H1 (cell line): ENCODE data around the gene HACD4. TPM values are rescaled to one million over a fixed set of nuclear protein-coding genes. Genes with fewer than 3 reads are reported as not detected.

Source experiments
- CTCF ChIA-PET: fragments of 300-600 bp; sonication (Branson Sonifier 250); formaldehyde crosslinking; loops from one replicate; lab custom pipeline; 2021; ENCODE audit not compliant: partially characterized antibody; lab: Charles Lee
- POLR2A ChIA-PET: fragments of 300-600 bp; sonication (Branson Sonifier 250); formaldehyde crosslinking; loops from one replicate; lab custom pipeline; 2021; ENCODE audit warnings: inconsistent platforms; ENCODE audit not compliant: partially characterized antibody; lab: Charles Lee
- DNase-seq, 2 experiments: peaks; one replicate each; pipeline versions ENCODE4 v3.0.0 to v3.0.0-alpha.2; 2010 to 2022; ENCODE audit warnings: low spot score in 2 of 2, low read depth in 1 of 2, mixed read lengths in 1 of 2
- FAIRE-seq: peaks from 2 replicates; lab custom pipeline; 2011; peaks lifted over from hg19 to GRCh38; lab: Jason Lieb, UNC
- H2AFZ ChIP-seq: 2 replicates; pipeline ENCODE4 v1.8.1; 2012; ENCODE audit warnings: low read length, inconsistent platforms
- H2AK5ac ChIP-seq: 2 replicates; pipeline ENCODE4 v1.6.1; 2013; ENCODE audit warnings: low read depth, low read length
- H2BK120ac ChIP-seq: replicated peaks from 2 replicates; pipeline ENCODE3; 2013; ENCODE audit warnings: low read depth, low read length, inconsistent platforms
- H2BK12ac ChIP-seq: 2 replicates; pipeline ENCODE4 v1.6.1; 2013; ENCODE audit warnings: low read depth, low read length
- H2BK15ac ChIP-seq: 2 replicates; pipeline ENCODE4 v1.6.1; 2013; ENCODE audit warnings: low read length
- H2BK20ac ChIP-seq: 2 replicates; pipeline ENCODE4 v1.6.1; 2013; ENCODE audit warnings: low read length
- H2BK5ac ChIP-seq: 2 replicates; pipeline ENCODE4 v1.6.1; 2013; ENCODE audit warnings: low read depth, low read length
- H3K14ac ChIP-seq: 2 replicates; pipeline ENCODE4 v1.6.1; 2013; ENCODE audit warnings: inconsistent platforms; ENCODE audit not compliant: insufficient read length
- H3K18ac ChIP-seq: 2 replicates; pipeline ENCODE4 v1.6.1; 2013; ENCODE audit warnings: low read length; ENCODE audit errors: extremely low read depth
- H3K23ac ChIP-seq: 2 replicates; pipeline ENCODE4 v1.6.1; 2013; ENCODE audit warnings: inconsistent platforms; ENCODE audit not compliant: insufficient read length
- H3K23me2 ChIP-seq: 2 replicates; pipeline ENCODE4 v1.6.1; 2013; ENCODE audit warnings: low read depth, low read length
- H3K27ac ChIP-seq: 2 replicates; pipeline ENCODE4 v1.6.1; 2011; ENCODE audit warnings: low read depth, low read length, inconsistent platforms
- H3K27me3 ChIP-seq, 4 experiments: replicated peaks in 1 of 4; 1 replicate in 1 of 4; 2 replicates in 3 of 4; pipeline versions ENCODE4 v1.6.1 to v1.8.1; 2011 to 2013; ENCODE audit warnings: low read length in 3 of 4, mild to moderate bottlenecking in 3 of 4, inconsistent platforms in 2 of 4, mixed read lengths in 2 of 4, moderate library complexity in 1 of 4; ENCODE audit not compliant: control insufficient read depth in 3 of 4, insufficient read depth in 3 of 4; ENCODE audit errors: extremely low read depth in 1 of 4
- H3K36me3 ChIP-seq, 4 experiments: 2 replicates each; pipeline versions ENCODE4 v1.6.1 to v1.8.1; 2011 to 2013; ENCODE audit warnings: mild to moderate bottlenecking in 4 of 4, low read length in 3 of 4, moderate library complexity in 2 of 4, control low read depth in 1 of 4, inconsistent platforms in 1 of 4; ENCODE audit not compliant: insufficient read depth in 4 of 4, control insufficient read depth in 2 of 4
- H3K4ac ChIP-seq: replicated peaks from 2 replicates; pipeline ENCODE3; 2013; ENCODE audit warnings: low read length, low read depth, mixed read lengths, inconsistent platforms; ENCODE audit not compliant: insufficient read length
- H3K4me1 ChIP-seq, 4 experiments: replicated peaks in 1 of 4; 1 replicate in 1 of 4; 2 replicates in 3 of 4; pipeline versions ENCODE4 v1.6.1 to v1.8.1; 2011 to 2013; ENCODE audit warnings: low read length in 3 of 4, inconsistent platforms in 2 of 4, mixed read lengths in 1 of 4; ENCODE audit not compliant: insufficient read depth in 4 of 4, control insufficient read depth in 3 of 4
- H3K4me2 ChIP-seq, 2 experiments: 2 replicates each; pipeline versions ENCODE4 v1.6.1 to v1.8.1; 2011 to 2013; ENCODE audit warnings: low read depth in 2 of 2, low read length in 2 of 2, control low read depth in 1 of 2, inconsistent platforms in 1 of 2, mild to moderate bottlenecking in 1 of 2; ENCODE audit not compliant: insufficient read depth in 1 of 2
- H3K4me3 ChIP-seq, 4 experiments: fragments of 200-600, 300-600 bp in 1 of 4; sonication (generic), shearing (Covaris generic), sonication (Bioruptor Twin) in 1 of 4; 2 replicates each; pipeline versions ENCODE4 v1.5.1 to v1.8.1; 2011 to 2016; ENCODE audit warnings: low read length in 4 of 4, low read depth in 3 of 4, control low read depth in 2 of 4, inconsistent platforms in 2 of 4, mild to moderate bottlenecking in 2 of 4, mixed read lengths in 1 of 4, moderate library complexity in 1 of 4; ENCODE audit not compliant: insufficient read depth in 2 of 4; ENCODE audit errors: extremely low read depth in 1 of 4
- H3K56ac ChIP-seq: replicated peaks from 2 replicates; pipeline ENCODE3; 2013; ENCODE audit warnings: low read depth, mild to moderate bottlenecking, mixed read lengths, low read length, inconsistent platforms; ENCODE audit not compliant: insufficient read length
- H3K79me1 ChIP-seq: 2 replicates; pipeline ENCODE4 v1.6.1; 2013; ENCODE audit warnings: low read depth, low read length, control low read depth
- H3K79me2 ChIP-seq, 2 experiments: 2 replicates each; pipeline versions ENCODE4 v1.6.1 to v1.8.1; 2012 to 2013; ENCODE audit warnings: low read length in 2 of 2, mild to moderate bottlenecking in 2 of 2, inconsistent platforms in 1 of 2; ENCODE audit not compliant: insufficient read depth in 2 of 2, control insufficient read depth in 1 of 2
- H3K9ac ChIP-seq, 4 experiments: replicated peaks in 1 of 4; 1 replicate in 1 of 4; 2 replicates in 3 of 4; pipeline versions ENCODE4 v1.6.1 to v1.8.1; 2011 to 2013; ENCODE audit warnings: low read depth in 3 of 4, low read length in 3 of 4, control low read depth in 2 of 4, mild to moderate bottlenecking in 2 of 4, moderate library complexity in 2 of 4, inconsistent platforms in 1 of 4; ENCODE audit errors: extremely low read depth in 1 of 4
- H3K9me3 ChIP-seq, 2 experiments: 2 replicates each; pipeline versions ENCODE4 v1.6.1 to v1.8.1; 2012 to 2013; ENCODE audit warnings: mild to moderate bottlenecking in 2 of 2, moderate library complexity in 2 of 2, control low read depth in 1 of 2, inconsistent platforms in 1 of 2, low read depth in 1 of 2, low read length in 1 of 2, mixed read lengths in 1 of 2; ENCODE audit not compliant: insufficient read depth in 2 of 2
- H4K20me1 ChIP-seq, 2 experiments: replicated peaks in 1 of 2; 2 replicates each; pipeline versions ENCODE3 to v1.8.1; 2011 to 2013; ENCODE audit warnings: inconsistent platforms in 2 of 2, low read length in 2 of 2, mild to moderate bottlenecking in 1 of 2; ENCODE audit not compliant: insufficient read depth in 2 of 2, control insufficient read depth in 1 of 2
- H4K5ac ChIP-seq: 2 replicates; pipeline ENCODE4 v1.6.1; 2013; ENCODE audit warnings: low read length, low read depth, mixed read lengths, inconsistent platforms; ENCODE audit not compliant: insufficient read length
- H4K8ac ChIP-seq: 2 replicates; pipeline ENCODE4 v1.8.0; 2013; ENCODE audit warnings: mild to moderate bottlenecking, moderate library complexity, low read length, inconsistent platforms; ENCODE audit not compliant: insufficient read depth; ENCODE audit errors: extremely low read depth
- H4K91ac ChIP-seq: replicated peaks from 2 replicates; pipeline ENCODE3; 2013; ENCODE audit warnings: low read length, mixed read lengths, inconsistent platforms; ENCODE audit not compliant: insufficient read length
- ASH2L ChIP-seq: fragments of 200-600, 300-600 bp; sonication (generic); IDR thresholded peaks from one replicate; pipeline ENCODE4 v1.7.1; 2017; ENCODE audit warnings: low read length
- CEBPB ChIP-seq: IDR thresholded peaks from 2 replicates; pipeline ENCODE4 v1.6.1; 2012; ENCODE audit warnings: low read depth, low read length
- HDAC6 ChIP-seq: IDR thresholded peaks from one replicate; pipeline ENCODE4 v1.7.1; 2012; ENCODE audit warnings: low read depth, mild to moderate bottlenecking, inconsistent platforms, low read length, moderate library complexity
- KDM5A ChIP-seq: fragments of 200-600 bp; IDR thresholded peaks from 2 replicates; pipeline ENCODE4 v1.7.1; 2012; ENCODE audit warnings: mild to moderate bottlenecking, low read length, inconsistent platforms, mixed read lengths
- MAFK ChIP-seq: IDR thresholded peaks from 2 replicates; pipeline ENCODE4 v1.6.1; 2012; ENCODE audit warnings: low read depth, mild to moderate bottlenecking, improper control_type of control experiment, low read length
- POU5F1 ChIP-seq: IDR thresholded peaks from 2 replicates; pipeline ENCODE4 v1.6.1; 2011; ENCODE audit warnings: low read depth, mild to moderate bottlenecking, low read length, moderate library complexity
- RAD21 ChIP-seq, 2 experiments: IDR thresholded peaks in 1 of 2; conservative IDR thresholded peaks in 1 of 2; 2 replicates each; pipeline ENCODE4 v1.6.1; 2011; ENCODE audit warnings: low read depth in 2 of 2, low read length in 2 of 2, improper control_type of control experiment in 1 of 2, inconsistent platforms in 1 of 2, mild to moderate bottlenecking in 1 of 2, moderate library complexity in 1 of 2
- RBBP5 ChIP-seq: IDR thresholded peaks from 2 replicates; pipeline ENCODE4 v1.7.1; 2012; ENCODE audit warnings: low read depth, mild to moderate bottlenecking, inconsistent platforms, low read length, moderate library complexity, borderline replicate concordance
- SIX5 ChIP-seq: IDR thresholded peaks from 2 replicates; pipeline ENCODE4 v1.6.1; 2011; ENCODE audit warnings: mild to moderate bottlenecking, low read depth, low read length
- SP1 ChIP-seq: IDR thresholded peaks from 2 replicates; pipeline ENCODE4 v1.6.1; 2011; ENCODE audit warnings: low read depth, low read length
- TCF12 ChIP-seq: IDR thresholded peaks from 2 replicates; pipeline ENCODE4 v1.6.1; 2011; ENCODE audit warnings: low read depth, mild to moderate bottlenecking, low read length
- YY1 ChIP-seq: IDR thresholded peaks from 2 replicates; pipeline ENCODE4 v1.6.1; 2011; ENCODE audit warnings: low read depth, mild to moderate bottlenecking, low read length
- WGBS, 2 experiments: shearing (Covaris generic) in 1 of 2; methylation state at CpG; one replicate each; pipeline versions ENCODE4 v1.1.6 to v1.1.7; 2013 to 2015; ENCODE audit warnings: low lambda C conversion rate in 2 of 2, mixed read lengths in 2 of 2, inconsistent platforms in 1 of 2, low coverage in 1 of 2, missing lambda C conversion rate in 1 of 2; ENCODE audit not compliant: insufficient replicate concordance in 2 of 2, insufficient coverage in 1 of 2, insufficient read length in 1 of 2; ENCODE audit errors: extremely low coverage in 1 of 2, missing lambda C conversion rate in 1 of 2; 5-methylcytosine and 5-hydroxymethylcytosine counted together
- polyA plus RNA-seq, 7 experiments: library from polyadenylated mRNA; depleted of rRNA in 3 of 7; stranded (reverse) in 5 of 7; unstranded in 2 of 7; fragments of >200 nt in 5 of 7; fragments of 200-250 nt in 2 of 7; gene quantifications; 1 replicate in 5 of 7; 2 replicates in 1 of 7; 4 replicates in 1 of 7; pipeline versions ENCODE4 v1.2.1 to v1.2.3, GENCODE V29; 2011 to 2013; ENCODE audit warnings: missing spikeins in 2 of 7, mixed read lengths in 2 of 7
- total RNA-seq: library from RNA; stranded (reverse); fragmentation: NEBNext Ultra II Directional; extraction: Animal tissue kit (Norgen Biotek cat#: 25700); gene quantifications from 2 replicates; pipeline ENCODE4 v1.2.1, GENCODE V29; 2021

The HACD4 gene
- total and polyA plus RNA-seq, 2 of the 8 experiments (the other 6 are each of a cell fraction or from before 2014, with no cell fraction given) = 0.65 to 0.86 TPM

DNA sequence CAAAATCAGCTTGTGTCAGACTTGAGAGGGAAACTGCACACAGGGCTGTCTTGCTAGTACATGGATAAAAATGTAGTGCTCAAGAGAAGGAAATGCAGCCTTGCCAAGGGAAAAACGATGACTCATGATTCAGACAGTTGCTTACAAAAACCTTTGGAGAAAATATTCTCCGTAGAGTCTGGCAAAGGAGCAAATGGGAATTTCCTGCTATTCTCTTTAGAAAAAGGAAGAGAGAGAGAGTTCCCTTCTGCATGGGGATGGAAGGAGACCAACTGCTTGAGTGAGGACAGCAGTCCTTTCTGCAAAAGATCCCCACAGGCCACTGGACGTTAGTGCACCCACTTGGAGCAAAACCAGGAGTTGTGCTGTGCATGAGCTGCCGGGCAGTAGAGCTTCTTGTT is 38.7 kb upstream of the HACD4 start:
- POLR2A ChIA-PET = no interaction called here
- Histone ChIP-seq H3K4me2 (no peak overlapping the region), H3K79me1 (no peaks in the 10 kb centered on the region)
- peak in 1 of 2 experiments; percentile 8; a peak in 1 of 4 replicates for TF ChIP-seq RAD21 (IDR thresholded peaks at IDR 0.05 in 1 of 2, conservative IDR thresholded peaks at IDR 0.05 in 1 of 2; ENCODE audit: low read depth in 2 of 2, low read length in 2 of 2)
- TF ChIP-seq POU5F1 = no peak
- no peak for TF ChIP-seq CEBPB
- no peak for TF ChIP-seq RBBP5
- no peak for TF ChIP-seq HDAC6
- no peak for TF ChIP-seq YY1
- no peak for TF ChIP-seq SP1
- TF ChIP-seq MAFK = no peak; the same call in 1 of the 2 replicates
- no peak for TF ChIP-seq KDM5A
- no peak for TF ChIP-seq TCF12
- TF ChIP-seq ASH2L = no peak
- no peak for TF ChIP-seq SIX5

More for the DNA sequence above, 38.7 kb upstream of the HACD4 start:
- DNase-seq (no peak), FAIRE-seq (no peak)
- CTCF ChIA-PET = interaction anchor here (1.2 to 2.4 kb wide), 5 partner anchors 9 to 22 kb away, joined by 3 to 13 read pairs (median 6); no protein-coding TSS in a partner anchor
- H2AK5ac ChIP-seq = no peak overlapping the region
- no peak overlapping the region for H2BK15ac ChIP-seq
- H3K79me2 ChIP-seq = no peaks in the 10 kb centered on the region
- H4K20me1 ChIP-seq = no peaks in the 10 kb centered on the region
- H3K27ac ChIP-seq = no peak overlapping the region
- H3K4me3 ChIP-seq = no peak overlapping the region
- no peaks in the 10 kb centered on the region for H3K27me3 ChIP-seq
- H3K9ac ChIP-seq = no peak overlapping the region
- H4K8ac ChIP-seq = no peak overlapping the region
- H2BK120ac ChIP-seq = no peak overlapping the region
- no peak overlapping the region for H3K18ac ChIP-seq
- 82% methylated on average over 4 of the region's 4 CpGs; no CpG with 5 or more reads in 1 of the 2 experiments for WGBS, 2 experiments
- H3K23ac ChIP-seq = no peak overlapping the region
- H4K5ac ChIP-seq = no peak overlapping the region
- no peak overlapping the region for H2BK5ac ChIP-seq
- no peak overlapping the region for H3K4ac ChIP-seq
- no peak overlapping the region for H2BK12ac ChIP-seq
- H3K9me3 ChIP-seq = no peaks in the 10 kb centered on the region
- no peaks in the 10 kb centered on the region for H3K4me1 ChIP-seq
- peak overlapping the region; percentile 79; the same call in 1 of the 2 replicates for H2AFZ ChIP-seq
- no peaks in the 10 kb centered on the region for H3K36me3 ChIP-seq
- no peak overlapping the region for H2BK20ac ChIP-seq
- no peaks in the 10 kb centered on the region for H3K23me2 ChIP-seq
- H4K91ac ChIP-seq = no peak overlapping the region
- H3K56ac ChIP-seq = no peak overlapping the region
- no peak overlapping the region for H3K14ac ChIP-seq
